VCaP (cell line): ENCODE measurements around the gene CASK.

ENCODE experiments used
- H3K27ac ChIP-seq: fragments of 450-650 bp; 2 replicates; pipeline ENCODE4 v1.5.1; 2017
- TF ChIP-seq, protein P1 (sequence below): fragments of 450-650 bp; conservative IDR thresholded peaks from 2 replicates; pipeline ENCODE4 v1.5.1; 2017; ENCODE audit warnings: mild to moderate bottlenecking, moderate library complexity

Gene CASK

GRCh38 chrX:41472231-41472815 is 451.0 kb downstream of the CASK start:
- TF ChIP-seq, protein P1, sequence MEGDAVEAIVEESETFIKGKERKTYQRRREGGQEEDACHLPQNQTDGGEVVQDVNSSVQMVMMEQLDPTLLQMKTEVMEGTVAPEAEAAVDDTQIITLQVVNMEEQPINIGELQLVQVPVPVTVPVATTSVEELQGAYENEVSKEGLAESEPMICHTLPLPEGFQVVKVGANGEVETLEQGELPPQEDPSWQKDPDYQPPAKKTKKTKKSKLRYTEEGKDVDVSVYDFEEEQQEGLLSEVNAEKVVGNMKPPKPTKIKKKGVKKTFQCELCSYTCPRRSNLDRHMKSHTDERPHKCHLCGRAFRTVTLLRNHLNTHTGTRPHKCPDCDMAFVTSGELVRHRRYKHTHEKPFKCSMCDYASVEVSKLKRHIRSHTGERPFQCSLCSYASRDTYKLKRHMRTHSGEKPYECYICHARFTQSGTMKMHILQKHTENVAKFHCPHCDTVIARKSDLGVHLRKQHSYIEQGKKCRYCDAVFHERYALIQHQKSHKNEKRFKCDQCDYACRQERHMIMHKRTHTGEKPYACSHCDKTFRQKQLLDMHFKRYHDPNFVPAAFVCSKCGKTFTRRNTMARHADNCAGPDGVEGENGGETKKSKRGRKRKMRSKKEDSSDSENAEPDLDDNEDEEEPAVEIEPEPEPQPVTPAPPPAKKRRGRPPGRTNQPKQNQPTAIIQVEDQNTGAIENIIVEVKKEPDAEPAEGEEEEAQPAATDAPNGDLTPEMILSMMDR: no peak
- no peak overlapping the region for H3K27ac ChIP-seq

DNA sequence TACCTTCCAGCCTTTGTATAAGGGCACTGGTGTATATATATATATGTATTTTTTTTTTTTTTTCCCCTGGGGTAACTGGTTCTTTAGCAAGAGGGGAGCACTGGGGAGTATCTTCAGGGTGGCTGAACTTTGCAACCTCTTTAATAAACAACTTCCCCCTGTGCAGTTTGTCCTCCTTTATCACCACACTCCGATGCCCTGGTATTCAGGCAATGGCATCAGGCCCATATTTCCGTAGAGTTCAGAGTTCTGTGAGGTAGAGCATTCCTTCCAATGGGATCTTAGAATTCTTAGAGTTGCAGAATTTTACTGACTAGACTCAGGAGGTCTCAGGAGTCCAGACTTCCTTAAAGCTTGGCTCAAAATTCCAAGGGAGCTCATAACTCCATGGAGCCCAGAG is 451.6 kb downstream of the CASK start:
- H3K27ac ChIP-seq: no peak overlapping the region
- TF ChIP-seq, protein P1: no peak

- TF ChIP-seq, protein P1: no peak
- no peak overlapping the region for H3K27ac ChIP-seq
Measured at GRCh38 chrX:41470706-41471105, 452.6 kb downstream of the CASK start.

DNA sequence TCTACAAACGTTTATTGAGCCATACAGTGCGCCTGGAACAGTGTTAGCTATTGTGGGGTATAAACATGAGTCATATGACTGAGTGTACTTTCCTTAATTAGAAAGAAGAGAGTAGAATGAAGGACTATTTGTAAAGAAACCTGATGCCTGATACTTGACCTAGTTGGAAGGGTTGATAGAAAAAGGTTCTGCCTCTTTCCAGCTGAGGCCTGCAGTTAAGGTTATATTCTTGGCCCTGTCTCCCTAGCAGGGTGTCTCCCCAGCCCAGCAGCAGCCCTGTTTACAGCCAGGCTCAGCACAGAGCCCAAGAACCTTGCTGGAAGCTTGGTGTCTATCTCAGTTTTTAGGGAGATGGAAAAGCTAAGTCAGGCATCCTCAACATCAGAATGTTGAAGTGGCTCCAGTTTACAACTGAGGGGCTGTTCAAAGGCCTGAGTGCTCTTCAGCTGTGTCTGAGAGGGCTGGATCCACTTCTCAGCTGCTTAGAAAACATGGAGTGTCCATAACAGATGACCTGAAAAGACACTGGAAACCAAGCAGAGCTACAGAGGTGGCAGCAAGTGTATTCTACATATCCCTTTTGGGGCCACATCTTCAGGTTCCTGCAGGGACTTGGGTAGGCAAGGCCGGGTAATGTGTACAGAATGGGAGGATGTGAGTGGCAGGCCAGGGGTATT is 454.6 kb downstream of the CASK start:
- H3K27ac ChIP-seq: no peak overlapping the region
- TF ChIP-seq, protein P1: no peak
